GM19438 (cell line): ENCODE data around the gene ZNF473.

Experiments used
- ATAC-seq: cut with Tn5 transposase; IDR thresholded peaks from one replicate; pipeline ENCODE4 v1.9.1; 2021; ENCODE audit warnings: low read depth; ENCODE audit not compliant: unreplicated experiment

The ZNF473 gene

DNA sequence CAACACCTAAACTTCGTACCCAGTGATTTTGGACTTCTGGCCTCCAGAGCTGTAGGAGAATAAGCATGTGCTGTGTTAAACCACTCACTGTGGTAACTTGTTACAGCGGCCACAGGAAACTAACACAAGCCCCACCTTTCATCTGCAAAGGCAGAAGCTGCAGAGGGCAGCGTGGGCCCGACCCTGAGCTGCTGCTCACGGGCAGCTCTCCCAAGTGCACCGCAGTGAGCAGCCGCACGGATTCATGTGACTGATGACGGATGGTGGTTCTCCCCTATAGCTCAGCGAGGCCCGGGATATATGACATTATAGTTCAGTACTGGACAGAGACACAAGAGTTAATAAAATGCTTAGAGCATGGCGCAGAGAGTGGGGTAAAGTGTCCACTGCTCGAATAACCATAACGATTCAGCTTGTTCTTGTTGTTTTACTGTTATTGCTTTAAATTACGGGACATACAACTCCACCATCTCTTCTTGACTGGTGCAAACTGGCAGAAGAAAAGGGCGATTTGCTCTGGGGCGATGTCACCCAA lies 22.5 kb upstream of the ZNF473 start:
- no peak for ATAC-seq

DNA sequence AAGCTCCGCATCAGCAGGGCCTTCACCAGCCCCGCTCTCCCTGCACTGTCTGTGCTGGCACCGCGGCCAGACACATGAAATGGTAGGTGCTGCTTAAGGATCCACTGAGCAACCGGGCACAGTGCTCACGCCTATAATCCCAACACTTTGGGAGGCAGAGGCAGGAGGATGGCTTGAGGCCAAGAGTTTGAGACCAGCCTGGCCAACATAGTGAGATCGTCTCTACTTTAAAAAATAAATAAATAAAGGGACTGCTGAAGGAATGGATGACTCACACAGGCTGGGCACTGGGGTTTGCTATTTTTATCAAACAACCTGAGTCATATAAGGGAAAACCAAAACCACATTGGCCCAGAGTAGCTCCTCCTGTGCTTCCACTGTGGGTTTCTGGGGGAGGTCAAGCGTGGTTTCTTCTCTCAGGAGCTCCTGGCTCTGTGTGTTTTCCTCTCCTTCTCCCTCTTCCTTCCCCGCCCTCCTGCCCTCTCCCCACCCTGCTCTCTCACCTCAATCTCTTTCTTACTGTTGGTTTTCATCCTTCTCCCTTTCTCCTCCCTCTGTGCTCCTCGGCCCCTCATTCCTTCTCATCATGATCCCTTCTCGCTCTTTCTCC lies 21.9 kb upstream of the ZNF473 start:
- no peak for ATAC-seq

DNA sequence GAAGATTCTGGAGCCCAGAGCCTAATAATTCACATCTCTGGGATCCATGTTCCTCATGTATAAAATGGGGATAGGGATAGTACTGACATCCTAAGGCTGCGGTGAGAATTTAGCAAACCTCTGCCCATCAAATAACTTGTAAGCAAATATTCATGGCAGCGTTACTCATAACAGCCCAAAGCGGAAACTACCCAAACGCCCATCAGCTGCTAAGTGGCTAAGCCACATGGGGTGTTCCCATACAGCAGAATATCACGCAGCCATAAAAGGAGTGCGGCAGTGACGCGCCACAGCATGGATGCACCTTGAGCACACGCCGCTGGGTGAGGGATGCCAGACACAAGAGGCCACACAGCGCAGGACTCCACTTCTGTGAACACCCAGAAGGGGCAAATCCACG lies 20.4 kb upstream of the ZNF473 start:
- no peak for ATAC-seq

DNA sequence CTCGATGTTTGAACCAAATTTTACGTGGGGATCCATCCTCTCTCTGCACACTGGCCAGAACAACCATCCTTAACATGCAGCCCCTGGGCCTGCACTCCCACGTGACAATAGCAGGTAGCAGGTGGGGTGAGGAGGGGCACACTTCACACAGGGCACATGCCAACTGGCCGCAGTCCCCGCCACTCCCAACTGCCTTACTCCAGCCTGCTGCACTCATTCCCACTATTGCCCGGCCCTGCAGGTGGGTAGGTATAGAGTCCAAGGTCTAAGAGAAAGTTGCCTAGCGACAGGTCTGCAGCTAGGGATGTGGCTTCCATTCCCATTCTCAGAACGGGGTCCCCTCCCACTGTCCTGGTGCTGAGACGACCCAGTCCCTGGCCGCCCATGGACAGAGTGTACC lies 18.6 kb upstream of the ZNF473 start:
- no peak for ATAC-seq

DNA sequence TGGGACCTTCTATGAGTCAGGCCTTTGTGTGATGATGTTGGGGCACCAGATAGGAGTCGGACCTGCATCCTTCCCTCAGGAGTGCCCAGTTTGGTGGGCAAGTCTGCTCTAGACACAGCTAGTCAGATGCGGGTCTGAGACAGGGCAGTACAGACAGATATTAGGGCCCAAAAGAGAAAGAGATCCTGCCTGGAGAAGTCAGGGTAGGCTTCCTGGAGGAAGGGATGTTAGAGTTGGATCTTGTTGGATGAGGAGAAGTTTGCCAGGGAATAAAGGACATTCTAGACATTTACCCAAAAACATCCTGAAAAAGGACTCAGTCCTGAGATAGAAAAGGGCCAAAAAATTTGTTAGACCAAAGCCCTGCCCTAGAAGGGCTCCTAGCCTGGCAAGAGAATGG lies 17.9 kb upstream of the ZNF473 start:
- ATAC-seq = no peak

DNA sequence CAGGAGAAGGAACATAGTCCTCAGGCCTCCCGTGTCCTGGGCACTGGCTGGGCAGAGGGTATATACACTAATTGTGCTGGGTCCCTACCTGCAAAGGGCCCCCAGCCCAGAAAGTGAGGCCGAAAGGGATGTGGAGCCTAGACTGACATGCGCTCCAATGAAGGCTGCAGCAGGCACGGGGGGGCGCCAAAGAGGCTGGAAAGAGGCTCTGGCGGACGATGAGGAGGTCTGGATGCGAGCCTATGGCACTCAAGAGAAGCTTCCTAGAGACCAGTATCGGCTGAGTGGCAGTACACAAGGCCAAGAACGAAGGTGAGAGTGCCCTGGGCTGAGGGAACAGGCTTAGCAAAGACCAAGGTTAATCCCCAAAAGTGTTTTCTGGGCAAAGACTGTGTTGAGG lies 17.3 kb upstream of the ZNF473 start:
- ATAC-seq = no peak

DNA sequence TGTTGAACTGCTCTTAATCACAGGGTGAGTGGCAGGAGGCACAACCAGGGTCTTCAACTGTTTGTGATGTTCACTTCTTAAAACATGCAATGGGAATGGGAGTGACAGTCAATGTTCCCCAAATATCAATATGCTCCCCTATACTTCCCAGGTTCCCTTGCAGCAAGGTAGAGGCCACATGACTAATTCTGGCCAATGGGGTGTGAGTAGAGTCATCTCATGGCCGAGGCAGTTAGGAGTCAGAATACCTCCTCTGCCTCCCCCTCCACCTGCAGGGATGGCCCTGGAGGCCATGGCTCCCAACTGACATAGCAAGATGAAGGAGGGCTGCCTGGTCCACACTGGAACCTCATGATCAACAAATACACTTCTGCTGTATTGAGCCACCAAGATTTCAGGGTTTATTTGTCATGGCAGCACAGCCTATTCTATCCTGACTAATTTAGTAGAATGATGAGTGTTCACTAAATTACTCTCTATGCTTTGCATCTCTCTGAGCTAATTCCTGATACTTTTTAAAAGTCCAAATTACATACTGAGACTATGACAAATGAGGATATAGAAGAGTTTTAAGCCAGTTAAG lies 9.5 kb upstream of the ZNF473 start:
- ATAC-seq = no peak

DNA sequence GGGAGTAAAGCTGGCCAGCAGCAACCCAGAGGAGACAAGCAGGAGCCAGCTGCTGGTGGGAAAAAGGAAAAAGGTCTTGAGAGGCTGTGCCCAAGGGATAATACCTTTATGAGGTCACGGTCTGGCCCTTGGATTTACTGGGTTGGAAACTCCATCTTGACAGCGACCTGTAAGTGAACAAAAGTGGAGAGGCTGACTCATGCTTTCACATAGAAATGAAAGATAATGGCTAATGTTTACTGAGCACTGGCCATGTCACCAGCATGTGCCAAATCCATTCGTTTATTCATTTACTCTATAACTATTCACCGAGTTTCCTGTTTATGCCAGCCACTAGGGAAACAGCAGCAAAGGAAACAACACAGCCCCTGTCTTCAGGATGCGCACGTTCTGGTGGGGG lies 5.3 kb upstream of the ZNF473 start:
- no peak for ATAC-seq

DNA sequence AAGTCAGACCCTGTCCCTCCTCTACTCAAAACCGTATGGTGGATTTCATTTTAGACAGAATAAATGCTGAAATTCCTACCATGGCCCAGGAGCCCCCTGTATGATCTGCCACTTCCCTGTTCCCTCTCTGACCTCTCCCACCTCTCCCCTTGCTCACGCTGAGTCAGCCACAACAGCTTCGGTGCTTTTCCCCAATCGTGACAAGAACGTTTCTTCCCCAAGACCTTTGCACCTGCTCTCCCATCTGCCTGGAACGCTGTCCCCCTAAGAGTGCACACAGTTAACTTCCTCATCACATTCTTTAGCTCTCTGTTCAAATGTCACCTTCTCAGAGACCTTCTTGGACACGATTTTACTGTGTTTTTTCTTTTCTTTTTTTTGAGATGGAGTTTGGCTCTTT lies 3.0 kb upstream of the ZNF473 start:
- ATAC-seq = no peak

DNA sequence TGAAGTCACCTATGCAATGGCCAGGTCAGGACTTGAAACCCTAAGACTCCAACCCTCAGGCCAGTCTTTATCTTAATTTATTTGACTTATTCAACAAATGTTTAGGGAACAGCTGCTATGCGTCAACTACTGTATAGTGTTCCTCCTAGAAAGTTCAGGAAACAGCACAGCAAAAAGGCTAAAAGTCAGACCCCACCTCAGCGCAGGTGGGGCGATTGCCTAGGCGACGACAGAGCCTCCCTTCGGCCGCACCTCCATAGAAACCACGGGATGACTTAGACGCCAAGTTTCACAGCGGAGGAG lies 1.1 kb upstream of the ZNF473 start:
- no peak for ATAC-seq

DNA sequence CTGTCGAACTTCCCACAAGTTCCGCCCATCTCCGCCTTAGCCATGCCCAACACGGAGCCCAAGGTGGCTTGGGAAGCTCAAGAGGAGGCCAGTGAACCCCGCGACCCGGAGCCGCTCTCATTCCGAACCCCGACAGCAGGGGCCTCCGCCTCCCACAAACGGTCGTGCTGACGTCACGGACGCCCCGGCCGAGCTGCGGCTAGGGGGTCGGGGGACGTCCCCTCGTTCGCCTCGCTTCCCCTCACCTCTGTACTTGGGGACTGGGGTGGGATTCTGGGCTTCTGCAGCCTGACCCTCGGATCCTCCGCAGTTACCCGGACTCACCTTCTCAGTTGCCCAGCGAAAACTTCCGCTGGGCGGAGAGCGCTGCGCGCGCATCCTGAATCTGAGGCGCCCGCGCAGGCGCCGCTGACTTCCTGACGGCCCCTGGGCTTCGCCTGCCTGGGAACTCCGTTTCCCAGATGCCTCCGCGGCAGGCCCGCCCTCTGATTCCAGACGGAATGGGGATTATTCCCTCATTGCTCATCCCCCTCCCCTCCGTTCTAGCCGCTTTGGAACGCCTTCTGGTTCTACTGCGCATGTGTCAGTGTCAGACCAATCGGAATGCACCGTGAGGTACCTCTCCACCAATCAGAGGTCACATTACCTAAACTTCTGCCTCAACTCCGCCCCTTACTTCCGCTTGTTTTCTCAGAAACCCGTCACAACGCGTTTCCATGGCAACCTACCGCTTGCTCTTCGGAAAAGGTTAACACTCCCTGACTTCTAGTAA lies 597 bp upstream of the ZNF473 start, which contains the start of gene VRK3:
VRK3 (minus strand) TSS at position 351 of the 772 bp plus-strand sequence. CDS start 9,210 bp downstream, outside the sequence.
- peak; percentile 87 for ATAC-seq

DNA sequence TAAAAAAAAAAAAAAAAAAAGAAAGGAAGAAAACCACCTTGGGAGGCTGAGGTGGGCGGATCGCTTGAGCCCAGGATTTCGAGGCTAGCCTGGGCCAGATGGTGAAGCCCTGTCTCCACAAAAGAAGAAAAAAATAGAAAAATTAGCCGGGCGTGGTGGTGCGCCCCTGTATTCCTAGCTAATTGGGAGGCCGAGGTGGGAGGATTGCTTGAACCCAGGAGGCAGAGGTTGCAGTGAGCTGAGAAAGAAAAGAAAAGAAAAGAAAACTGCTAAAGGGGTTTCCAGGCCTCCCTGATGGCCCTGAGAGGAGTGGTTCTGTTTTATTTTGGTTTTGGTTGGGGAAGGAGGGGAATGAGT lies 723 bp downstream of the ZNF473 start:
- no peak for ATAC-seq

DNA sequence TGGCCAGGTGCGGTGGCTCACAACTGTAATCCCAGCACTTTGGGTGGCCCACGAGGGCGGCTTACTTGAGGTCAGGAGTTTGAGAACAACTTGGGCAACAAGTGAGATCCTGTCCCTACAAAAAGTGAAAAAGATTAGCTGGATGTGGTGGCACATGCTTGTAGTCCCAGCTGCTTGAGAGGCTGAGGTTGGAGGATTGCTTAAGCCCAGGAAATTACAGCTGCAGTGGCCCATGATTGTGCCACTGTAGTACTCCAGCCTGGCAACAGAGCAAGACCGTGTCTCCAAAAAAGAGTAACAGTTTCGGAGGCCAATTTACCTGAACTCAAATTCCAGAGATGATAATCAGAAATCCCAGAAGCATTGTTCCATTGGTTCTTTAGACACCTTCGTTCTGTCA lies 4.4 kb downstream of the ZNF473 start:
- no peak for ATAC-seq

DNA sequence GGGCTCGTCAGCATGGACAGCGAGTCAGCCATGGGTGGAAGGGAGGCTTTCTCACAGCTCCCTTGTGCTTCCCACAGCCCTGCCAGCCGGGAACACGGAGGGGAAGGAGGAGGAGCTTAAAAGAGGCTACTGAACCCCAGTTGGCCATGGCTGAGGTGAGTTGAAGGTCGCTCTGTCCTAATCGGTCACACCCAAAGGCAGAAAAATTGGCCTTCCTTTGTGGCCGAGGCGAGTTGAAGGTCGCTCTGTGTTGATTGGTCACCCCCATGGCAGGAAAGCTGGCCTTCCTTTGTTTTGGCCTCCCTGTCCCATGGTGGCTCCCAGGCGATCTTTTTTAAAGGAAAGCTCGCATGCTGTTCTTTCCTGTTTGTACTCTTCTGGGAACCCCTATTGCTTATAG lies 5.1 kb downstream of the ZNF473 start:
- no peak for ATAC-seq

DNA sequence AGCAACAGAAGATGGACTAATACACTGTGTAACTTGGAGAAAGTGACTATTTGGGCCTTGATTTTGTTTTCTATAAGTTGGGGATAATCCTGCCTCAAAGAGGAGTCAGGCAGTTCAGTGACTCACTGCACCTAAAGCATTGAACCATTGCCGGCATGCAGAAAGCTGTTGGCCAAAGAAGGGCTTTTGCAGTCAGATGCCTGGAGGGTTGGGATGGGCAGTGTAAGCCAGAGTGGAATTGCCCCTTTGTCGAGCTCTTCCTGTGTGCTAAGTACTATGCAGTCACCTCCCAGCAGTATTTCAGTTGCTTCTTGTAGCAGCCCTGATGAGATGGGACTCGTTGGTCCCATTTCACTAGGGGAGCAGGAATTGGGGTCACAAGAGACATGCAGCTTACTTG lies 11.1 kb downstream of the ZNF473 start:
- no peak for ATAC-seq

DNA sequence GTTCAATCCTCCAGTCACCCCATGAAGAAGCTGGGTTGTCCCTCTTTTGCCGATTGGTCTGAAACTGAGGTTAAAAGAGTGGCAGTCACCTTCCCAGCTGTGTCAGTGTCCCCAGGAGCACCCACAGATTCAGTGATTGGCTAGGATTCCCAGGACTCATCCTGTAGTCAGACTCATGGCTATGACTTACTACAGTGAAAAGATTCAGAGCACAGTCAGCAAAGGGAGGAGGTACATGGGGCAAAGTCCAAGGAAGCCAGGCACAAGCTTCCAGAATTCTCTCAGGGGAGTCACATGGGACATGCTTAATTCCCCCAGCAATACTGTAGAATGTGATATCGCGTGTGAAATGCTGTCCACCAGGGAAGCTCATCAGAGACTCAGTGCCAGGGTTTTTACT lies 14.2 kb downstream of the ZNF473 start:
- no peak for ATAC-seq

DNA sequence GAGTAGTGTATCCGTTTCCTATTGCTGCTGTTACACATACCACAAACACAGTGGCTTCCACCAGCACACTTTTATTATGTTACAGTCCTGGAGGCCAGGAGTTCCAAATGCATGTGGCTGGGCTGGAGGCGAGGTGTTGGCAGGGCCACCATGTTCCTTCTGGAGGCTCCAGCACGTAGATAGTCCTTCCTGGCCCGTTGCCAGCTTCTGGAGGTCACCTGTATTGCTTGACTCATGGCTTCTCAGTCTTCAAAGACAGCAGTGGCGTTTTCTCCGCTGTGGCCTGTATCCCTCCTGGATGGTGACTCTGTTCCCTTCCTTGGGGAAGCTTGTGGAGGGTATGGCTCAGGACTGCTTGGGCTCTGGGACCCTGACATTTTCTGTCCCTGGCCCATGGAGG lies 15.2 kb downstream of the ZNF473 start:
- ATAC-seq = no peak

DNA sequence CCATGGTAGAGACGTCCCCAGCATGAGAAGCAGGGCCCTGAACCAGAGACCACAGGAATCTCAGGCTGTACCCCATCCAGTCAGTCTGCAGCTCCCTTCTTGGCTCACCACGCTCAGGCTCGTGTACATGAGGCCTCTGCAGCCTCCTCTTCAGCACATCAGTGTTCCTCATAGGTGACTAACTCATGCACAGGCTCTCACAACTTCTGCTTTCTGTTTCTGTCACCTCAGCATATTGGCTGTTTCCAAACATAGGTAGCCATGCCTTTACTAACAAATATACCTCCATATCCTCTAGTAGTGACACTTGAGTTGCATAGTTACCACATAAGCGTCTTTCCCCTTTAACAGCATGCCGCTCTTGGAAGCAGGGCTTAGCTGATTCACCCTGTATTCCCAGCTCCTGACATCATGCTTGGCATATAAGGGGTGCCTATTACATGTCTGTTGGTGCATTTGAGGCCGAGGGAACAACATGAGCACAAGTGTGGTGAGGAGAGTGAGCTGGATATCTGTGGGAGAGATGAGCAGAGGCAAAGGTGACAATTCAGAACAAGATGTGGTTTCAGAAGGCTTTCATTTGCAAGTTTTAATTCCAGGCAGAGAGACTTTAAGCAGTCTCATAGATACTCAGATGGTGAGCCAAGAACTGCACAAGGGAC lies 16.7 kb downstream of the ZNF473 start:
- ATAC-seq = no peak

DNA sequence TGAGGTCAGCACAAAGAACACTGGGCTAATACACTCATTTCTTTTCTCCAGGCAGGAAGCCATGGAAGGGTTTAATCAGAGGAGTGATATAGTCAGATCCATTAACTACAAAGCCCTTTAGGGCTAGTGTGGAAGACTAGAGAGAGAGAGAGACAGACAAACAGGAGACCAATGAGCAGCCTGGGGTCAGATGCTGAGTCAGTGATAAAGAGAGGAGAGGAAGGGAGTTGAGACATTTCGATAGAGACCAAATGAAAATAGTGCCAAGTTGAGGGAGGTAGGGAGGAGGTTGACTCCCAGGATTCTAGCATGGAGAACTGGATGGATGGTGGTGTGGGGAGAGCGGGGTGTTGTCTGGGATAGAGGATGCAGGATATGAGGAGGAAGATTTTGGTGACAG lies 18.2 kb downstream of the ZNF473 start:
- ATAC-seq = no peak

DNA sequence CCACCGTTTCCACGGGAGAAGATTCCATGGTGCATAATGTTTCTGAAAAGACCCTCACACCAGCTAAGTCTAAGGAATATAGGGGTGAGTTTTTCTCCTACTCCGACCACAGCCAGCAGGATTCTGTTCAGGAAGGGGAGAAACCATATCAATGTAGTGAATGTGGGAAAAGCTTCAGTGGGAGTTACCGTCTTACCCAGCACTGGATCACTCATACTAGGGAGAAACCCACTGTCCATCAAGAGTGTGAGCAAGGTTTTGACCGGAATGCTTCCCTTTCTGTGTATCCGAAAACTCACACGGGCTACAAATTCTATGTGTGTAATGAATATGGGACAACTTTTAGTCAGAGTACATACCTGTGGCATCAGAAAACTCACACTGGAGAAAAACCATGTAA lies 19.1 kb downstream of the ZNF473 start:
- no peak for ATAC-seq

DNA sequence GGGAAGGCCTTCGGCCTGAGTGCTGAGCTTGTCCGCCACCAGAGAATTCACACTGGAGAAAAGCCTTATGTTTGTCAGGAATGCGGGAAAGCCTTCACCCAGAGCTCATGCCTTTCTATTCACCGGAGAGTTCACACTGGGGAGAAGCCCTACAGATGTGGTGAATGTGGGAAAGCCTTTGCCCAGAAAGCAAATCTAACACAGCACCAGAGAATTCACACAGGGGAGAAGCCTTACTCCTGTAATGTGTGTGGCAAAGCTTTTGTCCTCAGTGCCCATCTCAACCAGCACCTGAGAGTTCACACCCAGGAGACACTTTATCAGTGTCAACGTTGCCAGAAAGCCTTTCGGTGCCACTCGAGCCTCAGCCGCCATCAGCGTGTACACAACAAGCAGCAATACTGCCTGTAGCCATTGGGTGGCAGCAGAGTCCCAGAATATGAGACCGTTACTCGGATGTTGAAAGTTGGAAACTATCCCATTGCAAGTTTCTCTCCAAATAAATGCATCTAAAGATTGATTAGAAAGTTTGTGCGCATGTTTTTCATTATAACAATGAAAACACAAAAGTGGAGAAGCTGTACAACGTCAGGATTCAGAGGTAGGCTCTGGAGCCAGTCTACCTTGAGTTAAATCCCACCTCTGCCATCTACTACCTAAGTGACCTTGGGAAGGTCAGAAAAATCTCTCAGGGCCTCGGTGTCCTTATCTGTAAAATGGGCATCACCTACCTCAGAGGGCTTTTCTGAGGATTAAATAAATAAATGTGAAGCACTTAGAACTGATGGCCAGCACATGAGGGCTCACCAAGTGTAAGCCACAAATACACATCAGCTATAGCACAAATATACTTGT lies 21.1 kb downstream of the ZNF473 start:
- ATAC-seq = no peak
